ENCODE results near the gene SCN2A.

SCN2A gene

GRCh38 chr2:165293440-165294420 lies 54.5 kb downstream of the SCN2A start:
- Histone ChIP-seq H3K9me3 (ENCODE audit: insufficient read depth, low read length) (no peaks in the 10 kb centered on the region), H3K9ac (ENCODE audit: insufficient read length, low read depth) (no peak overlapping the region), H3K36me3 (ENCODE audit: insufficient read depth, insufficient read length, low read length) (no peaks in the 10 kb centered on the region), H3K27me3 (ENCODE audit: insufficient read depth, insufficient read length) (no peaks in the 10 kb centered on the region), H3K4me1 (ENCODE audit: insufficient read depth, insufficient read length) (no peaks in the 10 kb centered on the region), H3K4me3 (ENCODE audit: insufficient read length, low read depth) (no peak overlapping the region)
- TF ChIP-seq YY1 (IDR thresholded peaks at IDR 0.05; ENCODE audit: insufficient read depth, insufficient read length) (no peak), SUZ12 (IDR thresholded peaks at IDR 0.05; ENCODE audit: extremely low read depth, insufficient read depth, insufficient read length) (no peak), ZNF274 (IDR thresholded peaks at IDR 0.05; ENCODE audit: low read depth, low read length) (no peak)
- peak; percentile 89 for DNase-seq (ENCODE audit: low read depth, low spot score)

- no peaks in the 10 kb centered on the region for H3K9me3 ChIP-seq (ENCODE audit: insufficient read depth, low read length)
- H3K9ac ChIP-seq (ENCODE audit: insufficient read length, low read depth): no peak overlapping the region
- TF ChIP-seq YY1 (IDR thresholded peaks at IDR 0.05; ENCODE audit: insufficient read depth, insufficient read length): no peak
- no peak for DNase-seq (ENCODE audit: low read depth, low spot score)
- H3K4me1 ChIP-seq (ENCODE audit: insufficient read depth, insufficient read length): no peaks in the 10 kb centered on the region
- H3K36me3 ChIP-seq (ENCODE audit: insufficient read depth, insufficient read length, low read length): no peaks in the 10 kb centered on the region
- H3K27me3 ChIP-seq (ENCODE audit: insufficient read depth, insufficient read length): no peaks in the 10 kb centered on the region
- no peak overlapping the region for H3K4me3 ChIP-seq (ENCODE audit: insufficient read length, low read depth)
These were observed 55.7 kb downstream of the SCN2A start for GRCh38 chr2:165294912-165295311.

- no peaks in the 10 kb centered on the region for H3K4me1 ChIP-seq (ENCODE audit: insufficient read depth, insufficient read length)
- DNase-seq (ENCODE audit: low read depth, low spot score): no peak
- TF ChIP-seq YY1 (IDR thresholded peaks at IDR 0.05; ENCODE audit: insufficient read depth, insufficient read length) (no peak), ZNF274 (IDR thresholded peaks at IDR 0.05; ENCODE audit: low read depth, low read length) (no peak), SUZ12 (IDR thresholded peaks at IDR 0.05; ENCODE audit: extremely low read depth, insufficient read depth, insufficient read length) (no peak)
- H3K9ac ChIP-seq (ENCODE audit: insufficient read length, low read depth): no peak overlapping the region
- H3K27me3 ChIP-seq (ENCODE audit: insufficient read depth, insufficient read length): no peaks in the 10 kb centered on the region
- no peaks in the 10 kb centered on the region for H3K36me3 ChIP-seq (ENCODE audit: insufficient read depth, insufficient read length, low read length)
- H3K4me3 ChIP-seq (ENCODE audit: insufficient read length, low read depth): no peak overlapping the region
- no peaks in the 10 kb centered on the region for H3K9me3 ChIP-seq (ENCODE audit: insufficient read depth, low read length)
These were observed 56.4 kb downstream of the SCN2A start for GRCh38 chr2:165295643-165296042.

- H3K4me1 ChIP-seq (ENCODE audit: insufficient read depth, insufficient read length): no peaks in the 10 kb centered on the region
- no peak overlapping the region for H3K9ac ChIP-seq (ENCODE audit: insufficient read length, low read depth)
- no peaks in the 10 kb centered on the region for H3K9me3 ChIP-seq (ENCODE audit: insufficient read depth, low read length)
- no peak for DNase-seq (ENCODE audit: low read depth, low spot score)
- no peaks in the 10 kb centered on the region for H3K36me3 ChIP-seq (ENCODE audit: insufficient read depth, insufficient read length, low read length)
- no peaks in the 10 kb centered on the region for H3K27me3 ChIP-seq (ENCODE audit: insufficient read depth, insufficient read length)
- TF ChIP-seq SUZ12 (IDR thresholded peaks at IDR 0.05; ENCODE audit: extremely low read depth, insufficient read depth, insufficient read length) (no peak), ZNF274 (IDR thresholded peaks at IDR 0.05; ENCODE audit: low read depth, low read length) (no peak), YY1 (IDR thresholded peaks at IDR 0.05; ENCODE audit: insufficient read depth, insufficient read length) (no peak)
- H3K4me3 ChIP-seq (ENCODE audit: insufficient read length, low read depth): no peak overlapping the region
These were observed 66.3 kb downstream of the SCN2A start for GRCh38 chr2:165305391-165306096.

- TF ChIP-seq ZNF274 (IDR thresholded peaks at IDR 0.05; ENCODE audit: low read depth, low read length): no peak
- TF ChIP-seq YY1 (IDR thresholded peaks at IDR 0.05; ENCODE audit: insufficient read depth, insufficient read length): no peak
- TF ChIP-seq SUZ12 (IDR thresholded peaks at IDR 0.05; ENCODE audit: extremely low read depth, insufficient read depth, insufficient read length): no peak
These were observed 68.1 kb downstream of the SCN2A start for GRCh38 chr2:165307317-165307716.

GRCh38 chr2:165311949-165312348 lies 72.7 kb downstream of the SCN2A start:
- Histone ChIP-seq H3K9ac (ENCODE audit: insufficient read length, low read depth) (no peak overlapping the region), H3K9me3 (ENCODE audit: insufficient read depth, low read length) (no peaks in the 10 kb centered on the region), H3K36me3 (ENCODE audit: insufficient read depth, insufficient read length, low read length) (no peaks in the 10 kb centered on the region), H3K27me3 (ENCODE audit: insufficient read depth, insufficient read length) (no peaks in the 10 kb centered on the region), H3K4me1 (ENCODE audit: insufficient read depth, insufficient read length) (no peaks in the 10 kb centered on the region), H3K4me3 (ENCODE audit: insufficient read length, low read depth) (no peak overlapping the region)
- TF ChIP-seq ZNF274 (IDR thresholded peaks at IDR 0.05; ENCODE audit: low read depth, low read length) (no peak), SUZ12 (IDR thresholded peaks at IDR 0.05; ENCODE audit: extremely low read depth, insufficient read depth, insufficient read length) (no peak), YY1 (IDR thresholded peaks at IDR 0.05; ENCODE audit: insufficient read depth, insufficient read length) (no peak)
- no peak for DNase-seq (ENCODE audit: low read depth, low spot score)

More at GRCh38 chr2:165307317-165307716, 68.1 kb downstream of the SCN2A start:
- no peak for DNase-seq (ENCODE audit: low read depth, low spot score)
- Histone ChIP-seq H3K9me3 (ENCODE audit: insufficient read depth, low read length) (no peaks in the 10 kb centered on the region), H3K4me1 (ENCODE audit: insufficient read depth, insufficient read length) (no peaks in the 10 kb centered on the region), H3K9ac (ENCODE audit: insufficient read length, low read depth) (no peak overlapping the region), H3K27me3 (ENCODE audit: insufficient read depth, insufficient read length) (no peaks in the 10 kb centered on the region), H3K4me3 (ENCODE audit: insufficient read length, low read depth) (no peak overlapping the region), H3K36me3 (ENCODE audit: insufficient read depth, insufficient read length, low read length) (no peaks in the 10 kb centered on the region)

- Histone ChIP-seq H3K9ac (ENCODE audit: insufficient read length, low read depth) (no peak overlapping the region), H3K36me3 (ENCODE audit: insufficient read depth, insufficient read length, low read length) (no peaks in the 10 kb centered on the region), H3K27me3 (ENCODE audit: insufficient read depth, insufficient read length) (no peaks in the 10 kb centered on the region), H3K9me3 (ENCODE audit: insufficient read depth, low read length) (no peaks in the 10 kb centered on the region), H3K4me3 (ENCODE audit: insufficient read length, low read depth) (no peak overlapping the region), H3K4me1 (ENCODE audit: insufficient read depth, insufficient read length) (no peaks in the 10 kb centered on the region)
- TF ChIP-seq ZNF274 (IDR thresholded peaks at IDR 0.05; ENCODE audit: low read depth, low read length): no peak
- TF ChIP-seq SUZ12 (IDR thresholded peaks at IDR 0.05; ENCODE audit: extremely low read depth, insufficient read depth, insufficient read length): no peak
- TF ChIP-seq YY1 (IDR thresholded peaks at IDR 0.05; ENCODE audit: insufficient read depth, insufficient read length): no peak
- DNase-seq (ENCODE audit: low read depth, low spot score): no peak
These were observed 73.8 kb downstream of the SCN2A start for GRCh38 chr2:165312999-165313398.
